ENCODE data around the gene RNF41. TPM values are rescaled to one million over a fixed set of nuclear protein-coding genes. Genes with fewer than 3 reads are reported as not detected.
A peak's percentile ranks its signal among the peaks of the same experiment; 100 is the strongest.

Gene RNF41
- total and polyA plus RNA-seq, 2 of the 13 experiments (the other 11 are each of a cell fraction or from before 2014, with no cell fraction given), result 27.1 to 39.4 TPM

DNA sequence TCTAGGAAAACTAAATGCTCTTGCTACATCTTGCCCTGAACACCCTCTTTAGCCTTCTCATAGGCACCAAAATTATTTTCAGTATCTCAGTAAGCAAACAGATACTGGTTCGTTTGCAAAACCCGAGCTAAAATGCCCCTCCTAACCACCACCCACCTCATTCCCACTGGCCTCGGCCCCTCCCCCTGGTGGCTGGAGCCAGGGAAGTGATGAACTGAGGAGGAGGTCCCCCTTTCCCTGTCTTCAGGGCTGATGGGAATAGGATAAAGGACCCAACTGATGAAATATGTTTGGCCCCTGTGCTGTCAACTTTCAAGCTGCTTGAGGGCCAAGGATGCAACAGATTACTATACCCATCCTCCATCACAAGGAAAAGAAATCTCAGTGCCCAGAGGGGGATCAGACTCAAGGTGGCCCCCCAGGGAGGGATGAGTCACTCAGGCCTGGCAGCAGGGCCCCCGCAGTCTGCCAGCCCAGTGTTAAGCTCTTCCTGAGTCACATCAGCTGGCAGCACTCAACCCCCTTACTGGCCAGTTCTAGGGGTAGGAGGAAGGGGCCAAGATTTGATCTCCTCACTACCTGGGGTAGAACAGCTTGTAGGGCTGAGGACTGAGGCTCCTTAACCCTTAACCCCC is 34.7 kb upstream of the RNF41 start:
- BruUV-seq (replicated peaks), result no TSS peak

More for the DNA sequence above, 34.7 kb upstream of the RNF41 start:
- WGBS (ENCODE audit: low lambda C conversion rate), result 61% methylated on average over 4 of the region's 4 CpGs
- ChIA-PET CTCF (ENCODE audit: low intra/inter-chr PET ratio, low total read pairs) (no interaction called here), POLR2A (interaction anchor here (1.4 to 3.5 kb wide), 2 partner anchors 10 to 25 kb away, joined by 8 to 24 read pairs; partner anchors contain the start of gene COQ10A)
- H3K4me1 ChIP-seq (ENCODE audit: insufficient read depth, low read length), result peaks cover 21% of the 10 kb centered on the region
- no peak overlapping the region for H2AFZ ChIP-seq (ENCODE audit: low read length)
- H3K9ac ChIP-seq (ENCODE audit: insufficient read depth, low read depth, low read length), result peak overlapping the region; percentile 79; the same call in 1 of the 2 replicates
- intact Hi-C loops (cut with micrococcal nuclease; ENCODE audit: unreplicated experiment), result loop anchor here (5.0 kb wide), 1 partner anchor 34 kb away; the partner anchor contains the start of genes NABP2 and RNF41
- no peaks in the 10 kb centered on the region for H3K9me3 ChIP-seq (ENCODE audit: low read length)
- no peak overlapping the region for H3K4me3 ChIP-seq (replicated peaks in 1 of 3; ENCODE audit: insufficient read depth in 1 of 3, low read depth in 2 of 3, low read length in 3 of 3)
- peaks cover 10% of the 10 kb centered on the region for H3K79me2 ChIP-seq (ENCODE audit: insufficient read depth, low read length)
- DNase-seq (ENCODE audit: low spot score) (no peak), ATAC-seq (no peak), FAIRE-seq (no peak)
- H3K27me3 ChIP-seq (ENCODE audit: control insufficient read depth in 1 of 2, insufficient read depth in 2 of 2, low read length in 2 of 2), result no peaks in the 10 kb centered on the region
- no peaks in the 10 kb centered on the region for H4K20me1 ChIP-seq (ENCODE audit: insufficient read depth, low read length)
- in situ Hi-C loops (cut with HindIII; ENCODE audit: extremely low pct_ligation_motif_present, low pct_unique_long_range_greater_than_20kb), result loop anchor here (5.0 kb wide), 2 partner anchors 34 to 64 kb away; partner anchors contain the start of genes NABP2 and RNF41
- no peak overlapping the region for H3K27ac ChIP-seq (ENCODE audit: extremely low read length, insufficient read depth, low read length)
- peak overlapping the region; percentile 77; the same call in 1 of the 2 replicates for H3K4me2 ChIP-seq (ENCODE audit: low read depth, low read length)
- TF ChIP-seq HNRNPUL1 (IDR thresholded peaks at IDR 0.05; ENCODE audit: low read depth, low read length) (no peak), JARID2 (CRISPR knock-in tag; IDR thresholded peaks at IDR 0.05; ENCODE audit: insufficient replicate concordance) (no peak), ZNF75D (CRISPR knock-in tag; IDR thresholded peaks at IDR 0.05; ENCODE audit: borderline replicate concordance) (no peak), NFKB2 (CRISPR knock-in tag; IDR thresholded peaks at IDR 0.05; ENCODE audit: borderline replicate concordance) (no peak), ZNF761 (CRISPR knock-in tag; conservative IDR thresholded peaks at IDR 0.05) (no peak)
- TF ChIP-seq, protein P1, sequence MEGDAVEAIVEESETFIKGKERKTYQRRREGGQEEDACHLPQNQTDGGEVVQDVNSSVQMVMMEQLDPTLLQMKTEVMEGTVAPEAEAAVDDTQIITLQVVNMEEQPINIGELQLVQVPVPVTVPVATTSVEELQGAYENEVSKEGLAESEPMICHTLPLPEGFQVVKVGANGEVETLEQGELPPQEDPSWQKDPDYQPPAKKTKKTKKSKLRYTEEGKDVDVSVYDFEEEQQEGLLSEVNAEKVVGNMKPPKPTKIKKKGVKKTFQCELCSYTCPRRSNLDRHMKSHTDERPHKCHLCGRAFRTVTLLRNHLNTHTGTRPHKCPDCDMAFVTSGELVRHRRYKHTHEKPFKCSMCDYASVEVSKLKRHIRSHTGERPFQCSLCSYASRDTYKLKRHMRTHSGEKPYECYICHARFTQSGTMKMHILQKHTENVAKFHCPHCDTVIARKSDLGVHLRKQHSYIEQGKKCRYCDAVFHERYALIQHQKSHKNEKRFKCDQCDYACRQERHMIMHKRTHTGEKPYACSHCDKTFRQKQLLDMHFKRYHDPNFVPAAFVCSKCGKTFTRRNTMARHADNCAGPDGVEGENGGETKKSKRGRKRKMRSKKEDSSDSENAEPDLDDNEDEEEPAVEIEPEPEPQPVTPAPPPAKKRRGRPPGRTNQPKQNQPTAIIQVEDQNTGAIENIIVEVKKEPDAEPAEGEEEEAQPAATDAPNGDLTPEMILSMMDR (CRISPR knock-in tag; IDR thresholded peaks at IDR 0.05), result peak; percentile 30; the same call in 1 of the 2 replicates
- TF ChIP-seq, protein P2, sequence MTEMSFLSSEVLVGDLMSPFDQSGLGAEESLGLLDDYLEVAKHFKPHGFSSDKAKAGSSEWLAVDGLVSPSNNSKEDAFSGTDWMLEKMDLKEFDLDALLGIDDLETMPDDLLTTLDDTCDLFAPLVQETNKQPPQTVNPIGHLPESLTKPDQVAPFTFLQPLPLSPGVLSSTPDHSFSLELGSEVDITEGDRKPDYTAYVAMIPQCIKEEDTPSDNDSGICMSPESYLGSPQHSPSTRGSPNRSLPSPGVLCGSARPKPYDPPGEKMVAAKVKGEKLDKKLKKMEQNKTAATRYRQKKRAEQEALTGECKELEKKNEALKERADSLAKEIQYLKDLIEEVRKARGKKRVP (CRISPR knock-in tag; IDR thresholded peaks at IDR 0.05), result no peak
- TF ChIP-seq, protein P3, sequence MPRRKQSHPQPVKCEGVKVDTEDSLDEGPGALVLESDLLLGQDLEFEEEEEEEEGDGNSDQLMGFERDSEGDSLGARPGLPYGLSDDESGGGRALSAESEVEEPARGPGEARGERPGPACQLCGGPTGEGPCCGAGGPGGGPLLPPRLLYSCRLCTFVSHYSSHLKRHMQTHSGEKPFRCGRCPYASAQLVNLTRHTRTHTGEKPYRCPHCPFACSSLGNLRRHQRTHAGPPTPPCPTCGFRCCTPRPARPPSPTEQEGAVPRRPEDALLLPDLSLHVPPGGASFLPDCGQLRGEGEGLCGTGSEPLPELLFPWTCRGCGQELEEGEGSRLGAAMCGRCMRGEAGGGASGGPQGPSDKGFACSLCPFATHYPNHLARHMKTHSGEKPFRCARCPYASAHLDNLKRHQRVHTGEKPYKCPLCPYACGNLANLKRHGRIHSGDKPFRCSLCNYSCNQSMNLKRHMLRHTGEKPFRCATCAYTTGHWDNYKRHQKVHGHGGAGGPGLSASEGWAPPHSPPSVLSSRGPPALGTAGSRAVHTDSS (CRISPR knock-in tag; conservative IDR thresholded peaks at IDR 0.05), result no peak
- TF ChIP-seq, protein P4, sequence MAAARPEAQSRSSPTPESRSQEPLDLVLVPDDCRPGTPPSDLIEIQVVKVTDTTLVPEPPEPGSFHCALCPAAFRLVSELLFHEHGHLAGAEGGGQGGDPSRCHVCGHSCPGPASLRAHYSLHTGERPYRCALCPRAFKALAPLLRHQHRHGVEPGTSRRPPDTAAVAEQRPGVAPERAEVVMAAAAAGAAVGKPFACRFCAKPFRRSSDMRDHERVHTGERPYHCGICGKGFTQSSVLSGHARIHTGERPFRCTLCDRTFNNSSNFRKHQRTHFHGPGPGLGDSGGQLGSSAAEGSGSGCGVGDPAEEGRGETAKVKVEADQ (CRISPR knock-in tag; IDR thresholded peaks at IDR 0.05; ENCODE audit: borderline replicate concordance), result no peak
- H3K36me3 ChIP-seq (replicated peaks in 1 of 2; ENCODE audit: control insufficient read depth in 1 of 2, insufficient read depth in 2 of 2, low read length in 2 of 2), result peaks cover 20 to 40% of the 10 kb centered on the region in 2 experiments

Measured in HepG2 (cell line).